C4-2B (cell line): ENCODE results near the gene AIG1.

Experiments used
- CTCF ChIP-seq: fragments of 450-650 bp; conservative IDR thresholded peaks from 2 replicates; pipeline ENCODE4 v1.5.1; 2017; ENCODE audit warnings: mild to moderate bottlenecking
- ZFX ChIP-seq: fragments of 450-650 bp; IDR thresholded peaks from 2 replicates; pipeline ENCODE4 v1.6.1; 2017

GRCh38 chr6:143293523-143293922 lies 232.8 kb downstream of the AIG1 start:
- TF ChIP-seq CTCF: no peak
- TF ChIP-seq ZFX: no peak
